Mesothelial cell of epicardium (in vitro differentiated cells): ENCODE data around the gene LRRC1. TPM values are rescaled to one million over a fixed set of nuclear protein-coding genes. Genes with fewer than 3 reads are reported as not detected.

Experiments used
- DNase-seq, 2 experiments: peaks; one replicate each; pipeline ENCODE4 v3.0.0; 2021; ENCODE audit warnings: low spot score in 2 of 2; ENCODE audit not compliant: unreplicated experiment in 2 of 2
- H3K27ac Mint-ChIP-seq: 2 replicates; pipeline ENCODE4 v1.8.0; 2021; ENCODE audit warnings: mixed read lengths
- H3K27me3 Mint-ChIP-seq: 2 replicates; pipeline ENCODE4 v1.8.0; 2021; ENCODE audit warnings: low read depth, mixed read lengths
- H3K36me3 Mint-ChIP-seq: 2 replicates; pipeline ENCODE4 v1.8.0; 2021; ENCODE audit warnings: mixed read lengths
- H3K4me1 Mint-ChIP-seq: 2 replicates; pipeline ENCODE4 v1.8.0; 2021; ENCODE audit warnings: mixed read lengths
- H3K4me3 Mint-ChIP-seq: 2 replicates; pipeline ENCODE4 v1.8.0; 2021; ENCODE audit warnings: mild to moderate bottlenecking, moderate library complexity, mixed read lengths
- H3K9me3 Mint-ChIP-seq: 2 replicates; pipeline ENCODE4 v1.8.0; 2021; ENCODE audit warnings: mixed read lengths
- CTCF ChIP-seq: fragments of 200-600 bp; sonication (generic); IDR thresholded peaks from one replicate; pipeline ENCODE4 v1.5.0; 2021; ENCODE audit warnings: antibody characterized with exemption; ENCODE audit not compliant: unreplicated experiment
- total RNA-seq: library from RNA; stranded (reverse); gene quantifications from 3 replicates; pipeline ENCODE4 v1.2.1, GENCODE V29; 2021

Gene LRRC1
- total RNA-seq, 1 donor from 2014 or later, result 30.4 TPM

- Mint-ChIP-seq H3K4me1 (peaks cover 36% of the 10 kb centered on the region), H3K36me3 (peaks cover 2% of the 10 kb centered on the region), H3K4me3 (no peak overlapping the region), H3K27me3 (no peaks in the 10 kb centered on the region), H3K9me3 (peaks cover 2% of the 10 kb centered on the region), H3K27ac (no peak overlapping the region)
- DNase-seq, result no peak
- no peak for TF ChIP-seq CTCF
These were observed 71.4 kb downstream of the LRRC1 start for GRCh38 chr6:53866226-53866625.

- Mint-ChIP-seq H3K27ac (no peak overlapping the region), H3K4me1 (peaks cover 22% of the 10 kb centered on the region), H3K4me3 (no peak overlapping the region), H3K36me3 (peaks cover 13% of the 10 kb centered on the region), H3K9me3 (peaks cover 5% of the 10 kb centered on the region), H3K27me3 (no peaks in the 10 kb centered on the region)
- DNase-seq, result no peak
- TF ChIP-seq CTCF, result no peak
These were observed 73.8 kb downstream of the LRRC1 start for GRCh38 chr6:53868626-53869025.

GRCh38 chr6:53869964-53870363 lies 75.2 kb downstream of the LRRC1 start:
- peak overlapping the region; percentile 55 for H3K27ac Mint-ChIP-seq
- DNase-seq, result no peak
- peaks cover 7% of the 10 kb centered on the region for H3K9me3 Mint-ChIP-seq
- H3K4me1 Mint-ChIP-seq, result peaks cover 22% of the 10 kb centered on the region
- no peaks in the 10 kb centered on the region for H3K27me3 Mint-ChIP-seq
- peaks cover 16% of the 10 kb centered on the region for H3K36me3 Mint-ChIP-seq
- TF ChIP-seq CTCF, result no peak
- H3K4me3 Mint-ChIP-seq, result no peak overlapping the region

GRCh38 chr6:53873922-53874321 lies 79.1 kb downstream of the LRRC1 start:
- Mint-ChIP-seq H3K9me3 (peaks cover 24% of the 10 kb centered on the region), H3K27ac (no peak overlapping the region), H3K27me3 (no peaks in the 10 kb centered on the region), H3K36me3 (peaks cover 31% of the 10 kb centered on the region), H3K4me1 (peaks cover 28% of the 10 kb centered on the region), H3K4me3 (no peak overlapping the region)
- TF ChIP-seq CTCF, result no peak
- no peak for DNase-seq

- TF ChIP-seq CTCF, result no peak
- H3K27ac Mint-ChIP-seq, result no peak overlapping the region
- H3K27me3 Mint-ChIP-seq, result no peaks in the 10 kb centered on the region
- H3K4me3 Mint-ChIP-seq, result no peak overlapping the region
- peaks cover 24% of the 10 kb centered on the region for H3K4me1 Mint-ChIP-seq
- DNase-seq, result no peak
- peaks cover 24% of the 10 kb centered on the region for H3K9me3 Mint-ChIP-seq
- peaks cover 31% of the 10 kb centered on the region for H3K36me3 Mint-ChIP-seq
These were observed 80.2 kb downstream of the LRRC1 start for GRCh38 chr6:53874964-53875363.

GRCh38 chr6:53877151-53877550 lies 82.3 kb downstream of the LRRC1 start:
- DNase-seq, result no peak
- no peak overlapping the region for H3K27ac Mint-ChIP-seq
- TF ChIP-seq CTCF, result no peak
- H3K9me3 Mint-ChIP-seq, result peaks cover 21% of the 10 kb centered on the region
- H3K36me3 Mint-ChIP-seq, result peaks cover 24% of the 10 kb centered on the region
- no peak overlapping the region for H3K4me3 Mint-ChIP-seq
- H3K27me3 Mint-ChIP-seq, result no peaks in the 10 kb centered on the region
- H3K4me1 Mint-ChIP-seq, result peaks cover 14% of the 10 kb centered on the region
